Kidney tubule cell (primary cell): Measurements from ENCODE around the gene MAL.

Experiments
- DNase-seq: peaks from one replicate; pipeline ENCODE4 v3.0.0-alpha.2; 2018; ENCODE audit warnings: low spot score

MAL gene

DNA sequence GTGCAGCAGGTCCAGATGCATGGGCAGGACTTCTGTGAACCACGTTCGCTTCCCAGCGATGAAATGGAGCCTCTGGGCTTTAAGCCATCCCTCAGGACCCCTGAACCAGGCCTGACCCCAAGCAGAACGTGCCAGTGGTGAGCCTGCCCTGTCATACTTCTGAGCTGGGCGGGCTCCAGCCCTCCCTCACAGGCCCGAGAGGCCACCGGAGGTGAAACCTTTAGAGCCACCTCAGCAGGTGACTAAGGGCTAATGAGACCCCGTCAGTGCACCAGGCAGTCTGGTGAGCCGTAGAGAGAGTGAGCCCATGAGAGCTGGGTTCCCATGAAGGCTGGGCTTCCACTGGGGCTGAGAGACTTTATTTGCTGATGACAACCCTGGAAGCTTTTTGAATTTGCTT lies 8.9 kb upstream of the MAL start:
- peak; percentile 38 for DNase-seq

DNA sequence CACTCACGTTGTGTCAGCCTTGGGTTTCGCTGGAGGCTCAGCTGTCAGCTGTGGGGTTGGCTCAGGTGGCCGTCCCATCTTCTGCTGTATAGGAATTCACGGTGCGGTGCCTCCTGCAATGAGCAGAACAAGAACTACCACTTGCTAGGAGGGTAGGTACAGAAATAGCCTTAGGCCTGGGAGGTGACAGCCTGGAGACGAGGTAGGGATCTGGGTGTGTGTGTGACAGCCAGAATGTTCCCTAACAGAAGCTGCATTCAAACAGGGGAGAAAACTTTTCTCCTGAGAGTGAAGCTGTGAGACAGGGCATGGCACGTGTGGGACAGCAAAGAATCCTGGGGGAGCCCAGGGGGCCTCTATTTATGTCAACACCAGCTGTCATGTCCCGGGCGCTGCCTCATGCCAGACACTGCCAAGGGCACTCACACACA lies 8.4 kb upstream of the MAL start:
- DNase-seq = no peak

DNA sequence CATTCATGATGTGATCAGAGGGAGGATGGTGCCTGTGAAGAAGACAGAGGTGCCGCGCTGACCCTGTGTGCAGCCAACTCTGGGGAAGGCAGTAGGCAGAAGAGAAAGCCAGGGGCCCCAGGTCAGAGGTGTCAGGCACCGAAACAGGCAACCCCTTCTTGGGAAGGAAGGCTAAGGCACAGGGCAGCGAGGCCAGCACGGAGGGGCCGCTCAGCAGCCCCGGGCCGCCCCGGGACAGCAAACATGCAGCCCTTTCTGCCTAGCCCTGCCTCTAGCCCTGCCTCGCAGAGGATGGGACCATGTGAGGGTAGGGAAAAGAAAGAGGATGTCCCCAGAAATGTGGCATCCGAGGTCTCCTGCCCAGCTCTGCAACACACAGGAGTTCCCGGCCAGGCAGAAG lies 7.7 kb upstream of the MAL start:
- no peak for DNase-seq

DNA sequence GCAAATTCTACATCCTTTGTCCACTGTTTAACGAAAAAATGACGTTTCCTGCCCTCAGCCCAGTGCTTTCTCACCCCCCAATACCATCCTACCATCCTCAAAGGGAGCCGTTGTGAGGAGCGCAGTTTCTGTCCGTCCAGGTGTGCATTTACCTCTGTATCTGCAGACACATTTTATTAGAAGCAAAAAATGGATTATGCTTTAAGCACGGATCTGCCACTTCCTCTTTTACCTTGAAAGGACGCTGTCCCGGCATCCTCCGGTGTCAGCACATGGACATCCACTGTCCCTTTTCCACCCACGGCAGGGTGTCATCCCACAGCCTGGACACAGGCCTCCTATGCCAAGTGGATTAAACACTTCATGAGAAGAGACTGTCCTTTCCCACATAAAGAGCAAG lies 7.2 kb upstream of the MAL start:
- DNase-seq = no peak

- DNase-seq = peak; percentile 80
These were observed 6.5 kb upstream of the MAL start for GRCh38 chr2:95018861-95019550.

DNA sequence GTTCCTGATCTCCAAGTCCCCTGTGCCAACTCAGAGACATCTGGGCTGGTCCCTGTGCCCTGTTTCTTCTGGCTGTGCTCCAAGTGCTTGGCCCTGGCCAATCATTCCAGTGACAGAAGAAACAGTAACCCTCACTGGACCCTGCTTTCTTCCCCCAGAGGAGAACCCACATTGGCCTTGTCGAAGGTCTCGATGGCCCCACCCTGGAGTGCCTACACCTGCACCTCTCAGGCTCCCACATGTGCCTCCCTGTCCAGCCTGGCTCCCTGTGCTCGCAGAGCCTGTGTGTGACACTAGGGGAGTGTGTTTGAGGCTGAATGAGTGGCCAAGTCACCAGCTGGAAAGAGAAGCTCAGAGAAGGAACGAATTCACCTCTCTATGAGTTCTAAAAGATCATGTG lies 5.9 kb upstream of the MAL start:
- no peak for DNase-seq

DNA sequence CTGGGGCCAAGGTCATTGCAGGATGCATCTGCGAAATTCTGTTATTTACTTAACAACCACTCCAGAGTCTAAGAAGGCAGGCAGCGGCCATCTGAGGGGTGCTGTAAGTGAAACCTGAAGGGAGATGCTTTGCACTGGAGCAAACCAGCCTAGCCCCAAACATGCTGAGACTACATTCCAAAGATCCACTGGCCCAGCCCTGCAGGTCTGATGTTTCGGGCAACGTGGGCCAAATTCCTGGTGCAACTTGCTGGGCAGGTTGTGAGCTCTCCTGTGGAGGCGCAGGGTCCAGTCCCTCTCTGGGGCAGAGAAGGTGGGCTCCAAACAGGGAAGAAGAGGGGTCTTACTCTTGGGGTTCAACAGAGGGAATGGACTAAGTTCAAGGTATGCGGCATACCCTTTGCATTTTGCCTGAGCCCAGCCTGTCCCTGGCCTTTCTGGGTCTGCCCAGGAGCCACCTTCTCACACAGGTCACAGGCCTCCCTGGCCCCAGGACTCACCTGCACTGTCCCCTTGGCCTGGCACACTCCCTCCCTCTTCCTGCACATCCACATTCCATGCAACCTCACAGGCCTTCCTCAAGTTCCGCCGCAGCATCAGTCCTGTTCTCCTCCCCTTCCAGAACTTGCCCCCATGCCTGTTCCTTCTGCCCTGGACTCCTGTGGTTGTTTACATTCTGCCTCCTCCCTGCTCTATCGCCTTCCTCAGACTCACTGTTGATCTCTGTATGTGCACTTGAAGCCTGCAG lies 5.1 kb upstream of the MAL start:
- DNase-seq = no peak

GRCh38 chr2:95021023-95021416 lies 4.5 kb upstream of the MAL start:
- no peak for DNase-seq

DNA sequence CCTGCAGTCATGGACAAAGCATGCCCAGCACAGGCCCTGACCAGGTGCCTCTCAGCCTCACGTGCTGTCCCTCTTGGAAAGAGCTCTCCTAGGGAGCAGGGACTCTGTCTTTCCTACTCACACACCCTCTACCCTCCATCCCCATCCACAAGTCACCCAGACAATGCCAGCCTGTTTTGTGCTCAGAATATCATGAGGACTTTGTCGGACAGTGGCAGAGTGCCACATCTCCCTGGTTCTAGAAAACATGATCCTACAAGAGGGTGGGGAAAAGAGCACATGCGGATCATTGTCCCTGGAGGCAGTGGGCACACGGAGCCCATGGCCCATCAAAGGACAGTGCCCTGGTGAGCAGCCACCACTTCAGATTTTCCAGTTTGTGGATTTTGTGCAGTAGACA lies 3.7 kb upstream of the MAL start:
- DNase-seq = no peak

GRCh38 chr2:95022309-95023221 lies 2.9 kb upstream of the MAL start:
- DNase-seq = peak; percentile 85

DNA sequence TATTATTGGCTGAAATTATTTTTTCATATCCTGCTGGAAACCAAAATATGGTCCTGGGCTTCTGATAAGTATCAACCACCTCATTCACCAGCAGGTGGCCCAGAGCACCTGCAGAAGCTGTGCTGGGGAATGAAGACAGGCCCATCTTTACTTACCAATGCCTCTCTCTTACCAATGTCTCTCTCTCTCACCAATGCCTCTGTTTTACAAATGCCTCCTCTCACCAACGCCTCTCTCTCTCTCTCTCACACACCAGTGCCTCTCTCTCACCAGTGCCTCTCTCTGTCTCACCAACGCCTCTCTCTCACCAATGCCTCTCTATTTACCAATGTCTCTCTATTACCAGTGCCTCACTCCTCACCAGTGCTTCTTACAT lies 2.3 kb upstream of the MAL start:
- peak; percentile 85 for DNase-seq

- DNase-seq = no peak
These were observed 1.1 kb upstream of the MAL start for GRCh38 chr2:95024371-95024770.

GRCh38 chr2:95024960-95025405 lies 525 bp upstream of the MAL start:
- peak; percentile 39 for DNase-seq

DNA sequence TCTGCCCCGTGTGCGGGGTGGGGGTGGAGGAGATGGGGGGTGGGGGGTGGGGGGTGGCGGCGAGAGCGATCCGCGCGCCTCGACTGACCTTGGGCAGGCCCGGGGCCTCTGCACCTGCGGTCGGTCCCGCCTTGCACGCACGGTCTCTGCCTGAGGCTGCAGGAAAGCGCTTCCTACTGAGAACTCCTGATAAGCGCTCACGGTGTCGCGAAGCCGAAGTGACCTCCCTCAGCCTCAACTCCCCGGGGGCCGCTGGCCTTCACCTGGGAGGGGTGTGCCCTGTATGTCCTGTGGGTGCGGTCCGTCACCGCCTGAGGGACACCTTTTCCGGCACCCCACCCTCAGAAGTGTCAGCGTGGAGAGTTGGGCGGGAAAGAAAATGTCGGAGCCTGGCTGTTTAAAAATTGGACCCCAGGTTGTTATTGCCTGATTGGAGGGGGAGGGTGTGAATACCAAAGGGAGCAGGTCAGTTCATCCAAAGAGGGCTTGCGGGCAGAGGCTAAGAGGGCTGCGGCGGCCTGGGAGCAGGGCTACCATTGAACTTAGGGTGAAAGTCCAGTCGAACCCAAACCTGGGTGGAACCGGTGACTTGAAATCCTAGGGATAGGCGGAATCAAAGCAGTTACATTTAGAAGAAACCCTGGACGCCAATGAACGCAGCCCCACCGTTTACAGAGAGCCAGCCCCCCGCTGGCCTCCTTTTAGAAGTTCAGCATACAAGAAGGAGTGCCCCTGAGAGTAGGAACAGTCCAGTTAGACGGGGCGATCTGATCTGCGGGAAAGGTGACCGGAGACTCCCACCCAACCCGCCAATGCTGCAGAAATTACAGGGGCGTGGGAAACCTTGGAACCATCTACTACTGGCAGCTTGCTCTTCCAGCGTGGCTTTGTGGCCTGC lies 1.2 kb downstream of the MAL start:
- DNase-seq = peak; percentile 45

DNA sequence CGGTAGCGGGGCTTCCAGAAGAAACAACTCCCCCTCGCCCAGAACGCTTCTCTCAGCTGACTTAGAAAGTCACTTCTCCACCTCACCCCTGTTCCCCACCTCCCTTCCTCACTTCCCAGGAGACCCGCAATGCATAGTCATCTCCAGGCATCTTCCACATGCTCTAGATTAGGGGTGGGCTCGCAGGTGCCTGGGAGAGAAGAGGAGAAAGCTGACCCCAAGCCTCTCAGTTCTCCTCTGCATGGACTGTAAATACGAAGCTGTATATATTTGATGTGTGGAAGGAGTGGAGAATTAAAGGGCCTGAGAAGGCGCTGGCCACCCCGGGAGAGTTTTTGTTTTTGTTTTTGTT lies 1.8 kb downstream of the MAL start:
- DNase-seq = no peak

- DNase-seq = peak; percentile 88
These were observed 4.4 kb downstream of the MAL start for GRCh38 chr2:95029898-95030341.

DNA sequence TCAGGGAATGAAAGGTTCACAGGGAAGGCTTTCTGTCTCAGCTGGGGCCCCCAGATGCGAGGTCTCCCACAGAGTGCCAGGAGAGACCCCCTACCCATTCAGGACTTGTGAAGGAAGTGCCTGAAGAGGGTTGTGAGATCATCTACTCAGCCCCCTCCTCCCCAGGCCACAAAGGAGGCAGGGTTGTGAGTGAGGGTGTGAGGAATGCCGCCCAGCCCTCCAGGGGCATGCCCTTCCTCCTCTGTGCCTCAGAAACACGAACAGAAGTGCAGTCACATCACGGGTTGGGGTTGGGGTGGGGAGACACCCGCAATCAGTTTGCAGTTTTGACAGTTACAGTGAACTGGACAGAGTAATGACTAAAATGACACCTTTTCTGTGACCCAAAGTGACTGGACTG lies 5.0 kb downstream of the MAL start:
- DNase-seq = peak; percentile 83

- peak; percentile 55 for DNase-seq
These were observed 5.7 kb downstream of the MAL start for GRCh38 chr2:95031076-95031725.

- DNase-seq = peak; percentile 30
These were observed 6.2 kb downstream of the MAL start for GRCh38 chr2:95031726-95032116.

GRCh38 chr2:95032341-95032740 lies 6.8 kb downstream of the MAL start:
- no peak for DNase-seq
